SK-N-SH (cell line): Measurements from ENCODE around the gene GNB1L. TPM values are rescaled to one million over a fixed set of nuclear protein-coding genes. Genes with fewer than 3 reads are reported as not detected.
A peak's percentile ranks its signal among the peaks of the same experiment; 100 is the strongest.

Source experiments
- CTCF ChIA-PET: fragments of 300-600, 350-600 bp; formaldehyde crosslinking; extraction: SDS; loops from one replicate; lab custom pipeline; 2021; lab: Yijun Ruan, JAX
- POLR2A ChIA-PET: fragments of 350-600 bp; sonication (Branson Sonifier 250); formaldehyde crosslinking; extraction: SDS; loops from one replicate; lab custom pipeline; 2020; ENCODE audit warnings: antibody characterized with exemption, inconsistent platforms; lab: Yijun Ruan, JAX
- DNase-seq: peaks from one replicate; pipeline ENCODE4 v3.0.0; 2012
- H2AFZ ChIP-seq: fragments of 200-600 bp; sonication (generic); 2 replicates; pipeline ENCODE4 v1.8.1; 2016; ENCODE audit warnings: antibody characterized with exemption, mild to moderate bottlenecking, low read depth
- H3F3A ChIP-seq: fragments of 200-600 bp; sonication (generic); replicated peaks from 2 replicates; pipeline ENCODE3; 2016; ENCODE audit warnings: antibody characterized with exemption, mild to moderate bottlenecking; ENCODE audit not compliant: insufficient read depth
- H3K27ac ChIP-seq, 2 experiments: fragments of 200-500 bp in 1 of 2; fragments of 200-600 bp in 1 of 2; sonication (Bioruptor generic) in 1 of 2; sonication (generic), shearing (Covaris generic) in 1 of 2; 2 replicates each; pipeline versions ENCODE4 v1.5.1 to v1.6.1; 2014 to 2016; ENCODE audit warnings: low read depth in 2 of 2, inconsistent platforms in 1 of 2, low read length in 1 of 2, mild to moderate bottlenecking in 1 of 2, mixed read lengths in 1 of 2
- H3K27me3 ChIP-seq: fragments of 200-600 bp; sonication (generic), shearing (Covaris generic); 2 replicates; pipeline ENCODE4 v1.6.1; 2016; ENCODE audit warnings: mixed run types; ENCODE audit not compliant: insufficient read depth
- H3K36me3 ChIP-seq, 2 experiments: fragments of 200-500 bp in 1 of 2; fragments of 200-600 bp in 1 of 2; sonication (Bioruptor generic) in 1 of 2; sonication (generic) in 1 of 2; replicated peaks in 1 of 2; 2 replicates each; pipeline versions ENCODE3 to v1.5.1; 2014 to 2016; ENCODE audit warnings: low read length in 1 of 2, mild to moderate bottlenecking in 1 of 2; ENCODE audit not compliant: insufficient read depth in 2 of 2, control insufficient read depth in 1 of 2
- H3K4me1 ChIP-seq, 2 experiments: fragments of 200-500 bp in 1 of 2; fragments of 200-600 bp in 1 of 2; sonication (Bioruptor generic) in 1 of 2; sonication (generic), shearing (Covaris generic) in 1 of 2; 2 replicates each; pipeline versions ENCODE4 v1.5.1 to v1.6.1; 2014 to 2016; ENCODE audit warnings: low read depth in 1 of 2, low read length in 1 of 2, mixed run types in 1 of 2; ENCODE audit not compliant: insufficient read depth in 2 of 2, control insufficient read depth in 1 of 2
- H3K4me2 ChIP-seq: fragments of 200-600 bp; sonication (generic), shearing (Covaris generic); 2 replicates; pipeline ENCODE4 v1.6.1; 2017; ENCODE audit warnings: mixed run types
- H3K4me3 ChIP-seq, 2 experiments: fragments of 200-500 bp in 1 of 2; fragments of 200-600 bp in 1 of 2; sonication (Bioruptor generic) in 1 of 2; sonication (generic), shearing (Covaris generic) in 1 of 2; 2 replicates each; pipeline versions ENCODE4 v1.5.1 to v1.8.1; 2014 to 2016; ENCODE audit warnings: low read depth in 2 of 2, inconsistent platforms in 1 of 2, low read length in 1 of 2, mild to moderate bottlenecking in 1 of 2, mixed read lengths in 1 of 2, moderate library complexity in 1 of 2
- H3K79me2 ChIP-seq: fragments of 200-600 bp; sonication (generic); 2 replicates; pipeline ENCODE4 v1.8.1; 2017; ENCODE audit warnings: mild to moderate bottlenecking; ENCODE audit not compliant: insufficient read depth
- H3K9ac ChIP-seq: fragments of 200-600 bp; sonication (generic); 2 replicates; pipeline ENCODE4 v1.6.1; 2017; ENCODE audit warnings: mixed run types
- H3K9me2 ChIP-seq: fragments of 200-600 bp; sonication (generic); 2 replicates; pipeline ENCODE4 v1.6.1; 2017; ENCODE audit warnings: mixed run types
- H3K9me3 ChIP-seq: fragments of 200-600 bp; sonication (generic); 2 replicates; pipeline ENCODE4 v1.6.1; 2017; ENCODE audit warnings: mixed run types, mild to moderate bottlenecking, moderate library complexity
- H4K20me1 ChIP-seq: fragments of 200-600 bp; sonication (generic); 2 replicates; pipeline ENCODE4 v1.6.1; 2017; ENCODE audit warnings: mild to moderate bottlenecking, mixed run types; ENCODE audit not compliant: insufficient read depth
- CHD2 ChIP-seq: fragments of 150-350 bp; IDR thresholded peaks from 2 replicates; pipeline ENCODE4 v1.6.1; 2018; ENCODE audit warnings: low read length; ENCODE audit not compliant: partially characterized antibody
- CTCF ChIP-seq: fragments of 200-600 bp; sonication (generic); IDR thresholded peaks from 2 replicates; pipeline ENCODE4 v1.6.1; 2017; ENCODE audit warnings: antibody characterized with exemption, mild to moderate bottlenecking, moderate library complexity
- ELF1 ChIP-seq: IDR thresholded peaks from 2 replicates; pipeline ENCODE4 v1.4.0; 2012
- FOSL2 ChIP-seq: IDR thresholded peaks from 2 replicates; pipeline ENCODE4 v1.4.0; 2012; ENCODE audit warnings: low read depth, mild to moderate bottlenecking, moderate library complexity, borderline replicate concordance
- FOXJ3 ChIP-seq: sonication (generic); formaldehyde crosslinking; IDR thresholded peaks from 2 replicates; pipeline ENCODE4 v1.5.1; 2020; ENCODE audit warnings: mild to moderate bottlenecking, missing genetic modification reagents
- GATA2 ChIP-seq: sonication (generic); formaldehyde crosslinking; IDR thresholded peaks from 2 replicates; pipeline ENCODE4 v1.5.0; 2020; ENCODE audit warnings: mild to moderate bottlenecking, missing genetic modification reagents
- JUND ChIP-seq: IDR thresholded peaks from 2 replicates; pipeline ENCODE4 v1.4.0; 2012
- MEF2A ChIP-seq: IDR thresholded peaks from 2 replicates; pipeline ENCODE4 v1.4.0; 2012; ENCODE audit warnings: low read depth, borderline replicate concordance
- NFIC ChIP-seq: IDR thresholded peaks from 2 replicates; pipeline ENCODE4 v1.4.0; 2012; ENCODE audit warnings: borderline replicate concordance
- PBX3 ChIP-seq: IDR thresholded peaks from 2 replicates; pipeline ENCODE4; 2012
- RFX5 ChIP-seq: IDR thresholded peaks from 2 replicates; pipeline ENCODE4 v1.6.1; 2012; ENCODE audit warnings: mild to moderate bottlenecking, improper control_type of control experiment, low read length
- YY1 ChIP-seq: IDR thresholded peaks from 2 replicates; pipeline ENCODE4 v1.4.0; 2012; ENCODE audit warnings: low read depth, mild to moderate bottlenecking
- WGBS: methylation state at CpG from one replicate; pipeline ENCODE4 v1.1.6; 2017; ENCODE audit warnings: low lambda C conversion rate; 5-methylcytosine and 5-hydroxymethylcytosine counted together
- polyA plus RNA-seq, 3 experiments: library from polyadenylated mRNA; depleted of rRNA; stranded (reverse); fragments of >200 nt; gene quantifications; 2 replicates each; pipeline ENCODE4 v1.2.3, GENCODE V29; 2012
- TF ChIP-seq, protein P1 (sequence below): IDR thresholded peaks from 2 replicates; pipeline ENCODE4 v1.4.0; 2012; ENCODE audit warnings: low read depth
- TF ChIP-seq, protein P2 (sequence below): fragments of 150-350 bp; IDR thresholded peaks from 2 replicates; pipeline ENCODE4 v1.6.1; 2016; ENCODE audit warnings: mild to moderate bottlenecking, low read depth, low read length
- TF ChIP-seq, protein P3 (sequence below): IDR thresholded peaks from 2 replicates; pipeline ENCODE4 v1.6.1; 2012; ENCODE audit warnings: mild to moderate bottlenecking, low read depth, low read length, moderate library complexity

The GNB1L gene
- polyA plus RNA-seq, 1 of the 3 experiments (the other 2 are of a cell fraction), result 5.9 TPM

- TF ChIP-seq MEF2A, result no peak
- TF ChIP-seq CHD2, result peak; percentile 58
- TF ChIP-seq, protein P1, sequence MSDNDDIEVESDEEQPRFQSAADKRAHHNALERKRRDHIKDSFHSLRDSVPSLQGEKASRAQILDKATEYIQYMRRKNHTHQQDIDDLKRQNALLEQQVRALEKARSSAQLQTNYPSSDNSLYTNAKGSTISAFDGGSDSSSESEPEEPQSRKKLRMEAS, result peak; percentile 90
- 0 out of 2 replicates have a peak, but pooled peaks have one; percentile 25 for TF ChIP-seq FOXJ3 (CRISPR knock-in tag)
- TF ChIP-seq GATA2, result peak; percentile 88
- peak; percentile 74; the same call in 1 of the 2 replicates for TF ChIP-seq FOSL2
- TF ChIP-seq RFX5, result no peak
- TF ChIP-seq YY1, result no peak
- peak; percentile 84 for TF ChIP-seq PBX3
- TF ChIP-seq JUND, result peak; percentile 79; the same call in 1 of the 2 replicates
- TF ChIP-seq, protein P2, sequence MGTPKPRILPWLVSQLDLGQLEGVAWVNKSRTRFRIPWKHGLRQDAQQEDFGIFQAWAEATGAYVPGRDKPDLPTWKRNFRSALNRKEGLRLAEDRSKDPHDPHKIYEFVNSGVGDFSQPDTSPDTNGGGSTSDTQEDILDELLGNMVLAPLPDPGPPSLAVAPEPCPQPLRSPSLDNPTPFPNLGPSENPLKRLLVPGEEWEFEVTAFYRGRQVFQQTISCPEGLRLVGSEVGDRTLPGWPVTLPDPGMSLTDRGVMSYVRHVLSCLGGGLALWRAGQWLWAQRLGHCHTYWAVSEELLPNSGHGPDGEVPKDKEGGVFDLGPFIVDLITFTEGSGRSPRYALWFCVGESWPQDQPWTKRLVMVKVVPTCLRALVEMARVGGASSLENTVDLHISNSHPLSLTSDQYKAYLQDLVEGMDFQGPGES, result no peak
- peak; percentile 34; the same call in 1 of the 2 replicates for TF ChIP-seq NFIC
Observed at GRCh38 chr22:19891317-19892256, 36.9 kb upstream of the GNB1L start (continued).

- H3K36me3 ChIP-seq, result peaks cover 0 to 2% of the 10 kb centered on the region in 2 experiments
- H3K9me2 ChIP-seq, result no peaks in the 10 kb centered on the region
- no peaks in the 10 kb centered on the region for H3K79me2 ChIP-seq
- H4K20me1 ChIP-seq, result no peaks in the 10 kb centered on the region
- no peak overlapping the region for H3K4me3 ChIP-seq
- H3F3A ChIP-seq, result peaks cover 8% of the 10 kb centered on the region
- DNase-seq, result peak; percentile 60
- H3K4me1 ChIP-seq, result peaks cover 39 to 45% of the 10 kb centered on the region in 2 experiments
- ChIA-PET POLR2A (interaction anchor here (1.4 kb wide), 1 partner anchor 9 kb away, joined by 5 read pairs; no protein-coding TSS in a partner anchor), CTCF (interaction anchor here (0.6 to 4.5 kb wide), 11 partner anchors 9 to 261 kb away, joined by 3 to 43 read pairs (median 5); no protein-coding TSS in a partner anchor)
- H3K4me2 ChIP-seq, result peak overlapping the region; percentile 57; the same call in 1 of the 2 replicates
- H2AFZ ChIP-seq, result no peak overlapping the region
- H3K9me3 ChIP-seq, result no peaks in the 10 kb centered on the region
- peak overlapping the region; percentile 72 to 98 for H3K27ac ChIP-seq
- H3K9ac ChIP-seq, result no peak overlapping the region; the same call in 1 of the 2 replicates
- H3K27me3 ChIP-seq, result no peaks in the 10 kb centered on the region
- WGBS, result 69% methylated on average over 12 of the region's 20 CpGs
- TF ChIP-seq FOXJ3 (CRISPR knock-in tag) (peak; percentile 18; the same call in 1 of the 2 replicates), CTCF (no peak), YY1 (no peak), ELF1 (no peak)
- TF ChIP-seq, protein P3, sequence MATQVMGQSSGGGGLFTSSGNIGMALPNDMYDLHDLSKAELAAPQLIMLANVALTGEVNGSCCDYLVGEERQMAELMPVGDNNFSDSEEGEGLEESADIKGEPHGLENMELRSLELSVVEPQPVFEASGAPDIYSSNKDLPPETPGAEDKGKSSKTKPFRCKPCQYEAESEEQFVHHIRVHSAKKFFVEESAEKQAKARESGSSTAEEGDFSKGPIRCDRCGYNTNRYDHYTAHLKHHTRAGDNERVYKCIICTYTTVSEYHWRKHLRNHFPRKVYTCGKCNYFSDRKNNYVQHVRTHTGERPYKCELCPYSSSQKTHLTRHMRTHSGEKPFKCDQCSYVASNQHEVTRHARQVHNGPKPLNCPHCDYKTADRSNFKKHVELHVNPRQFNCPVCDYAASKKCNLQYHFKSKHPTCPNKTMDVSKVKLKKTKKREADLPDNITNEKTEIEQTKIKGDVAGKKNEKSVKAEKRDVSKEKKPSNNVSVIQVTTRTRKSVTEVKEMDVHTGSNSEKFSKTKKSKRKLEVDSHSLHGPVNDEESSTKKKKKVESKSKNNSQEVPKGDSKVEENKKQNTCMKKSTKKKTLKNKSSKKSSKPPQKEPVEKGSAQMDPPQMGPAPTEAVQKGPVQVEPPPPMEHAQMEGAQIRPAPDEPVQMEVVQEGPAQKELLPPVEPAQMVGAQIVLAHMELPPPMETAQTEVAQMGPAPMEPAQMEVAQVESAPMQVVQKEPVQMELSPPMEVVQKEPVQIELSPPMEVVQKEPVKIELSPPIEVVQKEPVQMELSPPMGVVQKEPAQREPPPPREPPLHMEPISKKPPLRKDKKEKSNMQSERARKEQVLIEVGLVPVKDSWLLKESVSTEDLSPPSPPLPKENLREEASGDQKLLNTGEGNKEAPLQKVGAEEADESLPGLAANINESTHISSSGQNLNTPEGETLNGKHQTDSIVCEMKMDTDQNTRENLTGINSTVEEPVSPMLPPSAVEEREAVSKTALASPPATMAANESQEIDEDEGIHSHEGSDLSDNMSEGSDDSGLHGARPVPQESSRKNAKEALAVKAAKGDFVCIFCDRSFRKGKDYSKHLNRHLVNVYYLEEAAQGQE, result no peak
Observed at GRCh38 chr22:19890502-19891316, 36.0 kb upstream of the GNB1L start.
